HuH-7 (cell line): Measurements from ENCODE around the gene VSTM1.
"Not testable (repeated sequence)": the region's sequence is repeated elsewhere in the genome, so short reads cannot be mapped to it uniquely, and the experiment has no call there.

ENCODE experiments used
- DNase-seq: peaks from one replicate; pipeline ENCODE4 v3.0.0; 2011; ENCODE audit warnings: low spot score

The VSTM1 gene

GRCh38 chr19:54063350-54064116 is at the start of gene VSTM1:
TSS of gene VSTM1 (minus strand) at chr19:54063897. CDS start at chr19:54063777, 120 bp downstream.
- no peak for DNase-seq

DNA sequence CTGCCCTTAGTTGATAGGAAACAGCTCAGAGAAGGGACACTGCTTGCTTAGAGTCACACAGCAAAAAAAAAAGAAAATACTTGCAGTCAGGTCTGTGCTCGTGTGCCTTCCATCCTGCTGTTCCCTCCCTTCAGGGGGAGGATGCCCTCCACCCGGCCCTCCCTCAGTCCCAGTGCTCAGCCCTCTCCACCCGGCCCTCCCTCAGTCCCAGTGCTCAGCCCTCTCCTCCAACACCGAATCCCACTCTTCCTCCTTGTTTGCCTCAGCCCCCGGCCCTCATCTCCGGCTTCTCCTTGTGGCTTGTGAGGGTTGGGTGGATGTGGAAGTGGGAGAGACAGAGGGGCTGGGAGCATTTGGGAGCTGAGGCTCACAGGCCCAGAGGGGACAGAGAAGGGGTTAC is 46.0 kb upstream of the VSTM1 start:
- DNase-seq, result no peak

DNA sequence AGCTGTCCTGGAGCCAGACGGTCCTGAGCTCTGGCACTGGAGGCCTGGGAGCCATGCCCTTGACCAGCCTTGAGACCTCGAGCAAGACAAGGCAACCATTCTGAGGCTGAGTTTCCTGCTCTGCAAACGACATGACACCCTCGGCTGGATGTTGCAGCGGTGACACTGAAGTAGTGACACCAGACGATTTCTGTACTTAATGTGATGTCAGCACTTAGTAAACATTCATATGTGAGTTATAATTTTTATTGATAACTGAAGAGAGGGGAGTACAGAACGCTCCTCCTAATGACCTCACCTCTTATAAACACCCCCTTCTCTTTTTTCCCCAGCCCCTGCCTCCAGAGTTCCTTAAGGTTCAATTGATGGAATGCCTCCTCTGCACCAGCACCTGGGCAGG is 44.8 kb upstream of the VSTM1 start:
- no peak for DNase-seq

GRCh38 chr19:54107876-54108490 is 44.3 kb upstream of the VSTM1 start:
- DNase-seq, result no peak

- no peak for DNase-seq
Observed at GRCh38 chr19:54106716-54107115, 43.0 kb upstream of the VSTM1 start.

- no peak for DNase-seq
Observed at GRCh38 chr19:54105796-54106195, 42.1 kb upstream of the VSTM1 start.

- no peak for DNase-seq
Observed at GRCh38 chr19:54104998-54105715, 41.5 kb upstream of the VSTM1 start.

DNA sequence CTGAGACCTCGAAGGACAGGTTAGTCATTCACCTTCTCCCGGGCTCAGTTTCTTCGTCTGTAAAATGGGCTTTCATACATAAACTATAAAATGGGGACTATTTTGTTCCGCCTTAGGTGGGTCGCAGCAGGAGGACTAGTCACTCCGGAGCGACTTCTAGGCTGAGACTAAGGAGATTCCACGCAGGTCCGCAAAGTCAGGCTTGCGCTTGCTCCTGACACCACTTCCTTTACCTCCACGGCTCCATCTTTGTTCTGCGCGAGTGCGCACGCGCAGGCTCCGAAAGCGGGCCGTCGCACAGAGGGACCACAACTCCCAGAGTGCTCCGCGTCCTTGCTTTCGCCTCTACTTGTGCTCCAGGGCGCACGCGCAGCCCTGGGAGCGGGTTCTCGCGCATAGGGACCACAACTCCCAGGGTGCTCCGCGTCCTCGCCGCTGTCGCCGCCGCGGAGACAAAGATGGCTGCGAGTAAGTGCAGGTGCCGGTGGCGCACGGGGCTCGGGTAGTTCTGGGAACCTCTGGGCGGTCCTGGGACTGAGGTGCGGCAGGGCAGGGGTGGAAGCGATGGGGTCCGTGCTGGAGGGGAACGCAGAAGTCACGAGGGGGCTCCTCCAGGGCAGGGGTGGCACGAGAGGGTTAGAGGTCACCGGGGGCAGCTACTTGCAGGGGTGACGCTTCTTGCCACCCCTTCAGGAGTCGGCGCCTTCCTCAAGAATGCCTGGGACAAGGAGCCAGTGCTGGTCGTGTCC is 38.9 kb upstream of the VSTM1 start, which contains the start of gene NDUFA3:
Gene NDUFA3 (plus strand): TSS at position 435 of the 749 bp plus-strand sequence. CDS start 24 bp downstream, at position 459.
- DNase-seq, result peak; percentile 99

GRCh38 chr19:54100561-54100960 is 36.9 kb upstream of the VSTM1 start, which contains the start of gene OSCAR:
TSS of gene OSCAR (minus strand) at chr19:54100803. CDS start at chr19:54100792, 11 bp downstream.
- DNase-seq, result no peak

GRCh38 chr19:54099903-54100255 is 36.2 kb upstream of the VSTM1 start:
- DNase-seq, result not testable (repeated sequence)

DNA sequence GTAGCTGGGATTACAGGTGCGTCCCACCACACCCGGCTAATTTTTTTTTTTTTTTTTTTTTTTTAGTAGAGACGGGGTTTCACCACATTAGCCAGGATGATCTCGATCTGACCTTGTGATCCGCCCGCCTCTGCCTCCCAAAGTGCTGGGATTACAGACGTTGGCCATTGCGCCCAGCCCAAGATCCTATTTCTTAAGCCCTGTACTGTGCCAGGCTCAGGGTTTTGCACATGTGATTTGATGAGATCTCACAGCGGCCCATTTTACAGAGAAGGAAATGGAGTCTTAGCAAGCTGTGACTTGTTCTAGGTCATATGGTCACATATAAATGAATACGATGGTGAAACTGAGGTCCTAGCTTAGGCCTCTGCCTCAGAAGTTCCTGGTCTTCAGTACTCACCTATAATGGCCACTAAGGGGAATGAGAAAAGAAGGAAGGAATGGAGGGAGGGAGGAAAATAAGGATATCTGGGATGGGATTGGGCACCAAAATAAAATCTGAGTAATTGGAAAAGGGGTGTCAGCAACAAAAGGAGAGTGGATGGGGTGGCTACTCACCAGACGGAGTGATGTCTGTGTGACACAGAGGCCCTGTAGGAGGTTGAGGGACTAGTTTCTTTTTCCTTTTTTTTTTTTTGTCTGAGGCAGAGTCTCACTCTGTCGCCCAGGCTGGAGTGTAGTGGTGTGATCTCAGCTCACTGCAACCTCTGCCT is 35.6 kb upstream of the VSTM1 start:
- DNase-seq, result no peak

- DNase-seq, result peak; percentile 53
Observed at GRCh38 chr19:54096617-54097106, 33.0 kb upstream of the VSTM1 start.

- peak; percentile 50 for DNase-seq
Observed at GRCh38 chr19:54095859-54096616, 32.3 kb upstream of the VSTM1 start.

- no peak for DNase-seq
Observed at GRCh38 chr19:54095136-54095858, 31.6 kb upstream of the VSTM1 start.

DNA sequence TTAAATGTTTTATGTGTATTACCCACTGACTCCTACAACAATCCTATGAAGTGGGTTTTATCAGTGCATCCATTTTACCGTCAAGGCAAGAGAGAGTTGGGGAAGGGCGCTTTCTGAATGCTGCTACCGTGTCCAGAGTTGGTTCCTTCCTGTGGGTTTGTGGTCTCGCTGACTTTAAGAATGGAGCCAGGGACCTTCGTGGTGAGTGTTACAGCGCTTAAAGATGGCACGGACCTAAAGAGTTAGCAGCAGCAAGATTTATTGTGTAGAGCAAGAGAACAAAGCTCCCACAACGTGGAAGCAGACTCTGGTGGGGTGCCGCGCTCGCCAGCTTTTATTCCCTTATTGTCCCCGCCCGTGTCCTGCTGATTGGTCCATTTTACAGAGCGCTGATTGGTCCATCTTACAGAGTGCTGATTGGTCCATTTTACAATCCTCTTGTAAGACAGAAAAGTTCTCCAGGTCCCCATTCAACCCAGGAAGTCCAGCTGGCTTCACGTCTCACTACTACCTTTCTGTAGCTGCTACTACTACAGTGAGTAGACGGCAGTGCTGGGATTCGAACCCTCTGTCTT is 30.8 kb upstream of the VSTM1 start:
- no peak for DNase-seq

DNA sequence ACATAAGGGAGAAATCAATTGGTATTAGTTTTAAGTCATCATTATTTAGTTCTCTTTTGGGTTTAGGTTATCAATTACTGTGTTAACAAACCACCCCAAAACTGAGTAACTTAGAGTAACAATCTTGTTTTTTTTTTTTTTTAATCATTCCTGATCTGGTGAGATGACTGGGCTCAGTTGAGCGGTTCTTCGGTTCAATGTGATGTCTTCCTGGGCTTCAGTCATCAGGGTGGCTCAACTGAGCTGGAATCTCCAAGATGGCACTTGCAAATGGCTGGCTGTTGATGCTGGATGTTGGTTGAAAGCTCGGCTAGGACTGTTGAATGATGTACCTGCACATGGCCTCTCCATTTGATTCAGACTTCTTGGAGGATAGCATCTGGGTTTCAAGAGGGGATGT is 20.7 kb upstream of the VSTM1 start:
- no peak for DNase-seq

DNA sequence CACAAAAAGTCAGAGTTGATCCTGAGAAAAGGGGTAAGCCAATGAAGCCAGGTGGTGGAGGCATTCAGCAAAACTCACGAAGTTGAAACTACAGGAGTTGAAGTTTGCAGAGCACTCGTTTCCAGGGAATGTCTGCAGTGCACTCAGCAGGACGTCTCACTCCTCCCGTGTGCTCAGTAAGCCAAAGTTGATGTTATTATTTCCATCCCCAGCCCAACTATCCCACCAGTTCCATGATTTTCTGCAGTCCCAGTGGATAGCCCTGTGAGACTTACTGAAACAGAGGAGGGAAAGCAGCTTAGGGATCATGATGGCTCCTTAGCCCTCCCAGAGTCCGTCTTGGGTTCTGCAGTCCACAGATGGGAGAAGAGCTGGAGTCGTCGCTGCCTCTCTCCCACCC is 17.3 kb upstream of the VSTM1 start, which contains the start of gene TARM1:
Gene TARM1 (minus strand): TSS at position 334 of the 400 bp plus-strand sequence. CDS start 25 bp downstream, at position 309.
- DNase-seq, result no peak

DNA sequence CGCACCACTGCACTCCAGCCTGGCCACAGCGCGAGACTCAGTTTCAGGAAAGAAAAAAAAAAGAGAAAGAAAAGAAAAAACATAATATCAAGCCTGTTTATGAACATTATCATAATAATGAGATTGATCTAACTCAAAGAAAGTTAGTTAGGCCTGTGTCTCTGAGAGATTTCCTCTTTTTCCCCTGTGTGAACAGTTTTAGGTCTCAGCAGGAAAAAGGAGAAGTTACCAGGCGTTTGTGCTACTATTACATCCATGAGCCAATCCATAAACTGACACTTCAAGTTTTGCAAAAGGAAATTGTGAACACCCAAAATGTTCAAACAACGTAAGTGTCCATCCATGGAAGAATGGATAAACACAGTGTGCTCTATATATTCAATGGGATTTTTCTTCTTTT is 13.6 kb upstream of the VSTM1 start:
- no peak for DNase-seq

DNA sequence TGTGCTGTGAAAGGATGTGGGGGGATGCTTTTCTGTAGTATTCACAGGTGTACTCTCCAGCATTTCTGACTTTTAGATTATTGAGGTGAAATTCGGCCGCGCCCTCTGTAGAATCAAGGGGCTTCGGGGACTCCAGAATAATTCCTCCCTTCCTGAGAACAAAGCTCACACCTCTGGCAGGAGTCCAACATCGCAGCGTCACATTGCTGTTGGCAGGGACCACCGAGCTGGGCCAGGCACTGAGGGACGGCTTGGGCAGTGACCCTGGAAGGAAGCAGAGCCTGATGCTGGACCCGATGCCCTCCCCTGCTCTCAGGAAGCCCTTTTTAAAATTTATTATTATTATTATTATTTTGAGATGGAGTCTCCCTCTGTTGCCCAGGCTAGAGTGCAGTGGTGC is 11.2 kb upstream of the VSTM1 start:
- DNase-seq, result no peak
